ENCODE results near the gene GCNT4.
"Not testable (repeated sequence)": the region's sequence is repeated elsewhere in the genome, so short reads cannot be mapped to it uniquely, and the experiment has no call there.

Gene GCNT4, protein sequence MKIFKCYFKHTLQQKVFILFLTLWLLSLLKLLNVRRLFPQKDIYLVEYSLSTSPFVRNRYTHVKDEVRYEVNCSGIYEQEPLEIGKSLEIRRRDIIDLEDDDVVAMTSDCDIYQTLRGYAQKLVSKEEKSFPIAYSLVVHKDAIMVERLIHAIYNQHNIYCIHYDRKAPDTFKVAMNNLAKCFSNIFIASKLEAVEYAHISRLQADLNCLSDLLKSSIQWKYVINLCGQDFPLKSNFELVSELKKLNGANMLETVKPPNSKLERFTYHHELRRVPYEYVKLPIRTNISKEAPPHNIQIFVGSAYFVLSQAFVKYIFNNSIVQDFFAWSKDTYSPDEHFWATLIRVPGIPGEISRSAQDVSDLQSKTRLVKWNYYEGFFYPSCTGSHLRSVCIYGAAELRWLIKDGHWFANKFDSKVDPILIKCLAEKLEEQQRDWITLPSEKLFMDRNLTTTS

DNA sequence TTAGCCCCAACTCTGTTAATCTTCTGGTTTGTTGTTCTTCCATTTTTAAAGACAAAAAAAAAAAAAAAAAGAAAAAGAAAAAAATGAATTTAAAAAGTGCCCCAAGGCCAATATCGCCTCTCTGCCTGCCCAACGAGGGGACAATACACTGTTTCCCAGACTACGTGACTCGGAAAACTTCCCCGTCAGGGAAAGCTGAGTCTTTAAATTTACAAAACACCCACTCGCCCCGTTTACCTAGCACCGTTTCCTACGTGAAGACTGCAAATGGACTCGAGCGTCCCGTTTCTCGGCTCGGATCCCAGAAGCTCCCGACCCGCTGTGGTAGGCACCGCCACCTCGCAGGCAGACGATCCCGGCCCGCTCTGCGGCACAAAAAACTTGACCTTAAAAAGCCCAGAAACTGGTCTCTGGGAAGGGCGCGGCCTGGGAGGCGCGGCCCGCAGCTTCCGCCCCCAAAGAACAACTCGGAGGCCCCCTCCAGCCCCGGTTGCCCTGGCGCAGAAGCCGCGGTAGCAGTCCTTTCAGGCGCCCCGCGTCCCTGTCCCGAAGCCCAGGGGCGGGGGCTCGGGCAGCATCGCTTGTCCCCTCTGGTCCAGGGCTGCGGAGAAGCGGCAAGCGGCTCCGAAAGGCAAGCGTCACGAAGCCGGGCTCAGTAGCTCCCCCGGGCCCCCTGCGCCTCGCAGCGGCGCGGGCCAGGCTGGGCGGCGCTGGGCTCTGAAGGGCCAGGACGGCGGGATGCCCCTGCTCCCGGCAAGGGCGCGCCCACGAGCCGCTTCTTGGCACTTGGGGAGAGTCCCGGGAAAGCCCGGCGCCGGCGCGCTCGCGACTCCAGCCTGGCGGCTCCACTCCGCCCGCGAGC, at the start of gene GCNT4:
TSS of gene GCNT4 (minus strand) at position 367 of the 862 bp plus-strand sequence. CDS start 22,521 bp downstream, outside the sequence.
- DNase-seq: no peak

GRCh38 chr5:75095956-75096355, 43.6 kb upstream of the GCNT4 start:
- DNase-seq: not testable (repeated sequence)

DNA sequence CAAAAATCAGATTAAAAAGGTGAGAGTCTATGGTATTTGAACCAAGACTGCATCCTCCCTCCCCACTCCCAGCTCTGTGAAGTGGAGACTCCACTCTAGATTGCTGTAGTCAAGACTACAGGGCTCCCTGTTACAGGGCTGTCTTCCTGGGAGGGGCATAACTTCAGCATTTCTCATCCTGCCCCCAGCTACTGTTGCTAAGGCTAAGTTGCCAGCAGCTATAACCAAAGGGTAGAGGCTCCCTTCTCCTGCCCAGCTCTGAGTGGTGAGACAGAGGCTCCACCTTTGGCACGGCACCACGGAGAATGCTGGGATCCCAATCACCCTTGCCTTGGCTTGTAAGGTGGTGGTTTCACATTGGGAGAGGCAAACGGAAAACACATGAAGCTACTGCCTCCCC, 39.2 kb upstream of the GCNT4 start:
- DNase-seq: no peak

GRCh38 chr5:75089662-75090061, 37.3 kb upstream of the GCNT4 start:
- DNase-seq: no peak

- no peak for DNase-seq
These were observed 36.8 kb upstream of the GCNT4 start for GRCh38 chr5:75089137-75089536.

DNA sequence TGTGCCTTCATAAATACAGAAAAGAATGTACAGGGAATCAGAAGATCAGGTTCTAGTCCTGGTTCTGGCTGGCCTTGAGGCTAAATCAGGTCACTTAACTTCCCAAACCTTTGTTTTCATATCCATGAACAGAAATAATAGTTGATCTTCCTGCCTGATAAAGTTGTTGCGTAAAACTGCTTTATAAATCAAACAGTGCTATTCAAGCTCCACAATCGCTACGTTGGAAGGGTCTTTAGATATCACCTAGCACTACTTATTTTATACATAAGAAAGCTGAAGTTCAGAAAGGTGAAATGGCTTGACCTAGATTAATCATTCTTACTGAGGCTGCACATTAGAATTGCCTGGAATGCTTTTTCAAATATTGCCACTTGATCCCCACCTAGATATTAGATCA, 36.3 kb upstream of the GCNT4 start:
- no peak for DNase-seq

- no peak for DNase-seq
These were observed 29.2 kb upstream of the GCNT4 start for GRCh38 chr5:75081510-75081909.

- not testable (repeated sequence) for DNase-seq
These were observed 27.0 kb upstream of the GCNT4 start for GRCh38 chr5:75079346-75079745.

DNA sequence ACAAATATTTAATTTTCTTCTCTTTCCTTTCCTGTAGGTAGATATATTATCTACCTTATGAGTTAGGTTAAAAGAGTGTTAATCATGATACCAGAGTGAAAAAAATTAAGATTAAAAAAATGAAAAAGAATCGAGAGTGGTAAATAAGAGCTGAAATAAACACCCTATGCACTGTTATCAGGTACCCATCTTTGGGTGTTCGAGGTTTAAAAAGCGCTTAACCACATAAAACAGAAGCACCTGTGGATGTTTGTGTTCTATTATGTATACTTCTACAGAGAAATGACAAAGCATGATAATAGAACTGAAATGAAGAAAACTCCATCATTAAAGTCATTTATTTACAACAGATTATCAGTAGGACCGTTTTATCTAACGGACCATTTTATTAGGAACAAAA, 25.7 kb upstream of the GCNT4 start:
- DNase-seq: no peak

DNA sequence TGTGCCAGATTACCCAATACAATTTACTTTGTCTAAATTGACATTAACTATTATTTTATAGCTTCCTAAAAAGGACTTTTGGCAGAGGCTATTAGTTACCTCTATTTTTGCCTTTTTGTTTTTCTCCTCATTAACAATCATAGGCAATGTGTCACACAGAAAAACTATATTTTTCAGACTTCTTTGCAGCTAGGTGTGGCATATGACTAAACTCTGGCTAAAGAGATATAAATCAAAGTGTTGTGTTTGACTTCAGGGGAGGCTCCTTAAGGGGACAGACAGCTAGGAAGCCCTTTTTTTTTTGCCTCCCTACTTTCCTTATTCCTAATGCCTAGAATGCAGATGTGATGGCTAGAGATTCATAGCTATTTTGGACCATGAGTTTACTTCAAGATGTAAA, 19.7 kb upstream of the GCNT4 start:
- no peak for DNase-seq

DNA sequence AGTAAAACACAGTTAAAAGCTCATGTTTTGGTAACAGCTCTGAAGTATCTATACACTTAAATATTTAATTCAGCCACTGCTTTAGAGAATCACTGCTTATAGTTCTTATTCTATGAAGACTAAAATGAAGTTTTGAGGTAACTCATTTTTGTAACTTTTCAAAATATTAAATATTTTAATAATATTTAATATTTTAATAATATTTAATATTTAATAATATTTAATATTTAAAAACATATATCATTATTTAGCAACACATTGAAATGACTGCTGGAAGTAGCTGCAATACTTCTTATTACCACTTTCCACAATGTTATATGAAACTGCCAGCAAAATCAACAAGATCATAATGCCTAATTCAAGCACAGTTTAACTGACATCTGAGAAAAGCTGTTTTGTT, 18.7 kb upstream of the GCNT4 start:
- no peak for DNase-seq

DNA sequence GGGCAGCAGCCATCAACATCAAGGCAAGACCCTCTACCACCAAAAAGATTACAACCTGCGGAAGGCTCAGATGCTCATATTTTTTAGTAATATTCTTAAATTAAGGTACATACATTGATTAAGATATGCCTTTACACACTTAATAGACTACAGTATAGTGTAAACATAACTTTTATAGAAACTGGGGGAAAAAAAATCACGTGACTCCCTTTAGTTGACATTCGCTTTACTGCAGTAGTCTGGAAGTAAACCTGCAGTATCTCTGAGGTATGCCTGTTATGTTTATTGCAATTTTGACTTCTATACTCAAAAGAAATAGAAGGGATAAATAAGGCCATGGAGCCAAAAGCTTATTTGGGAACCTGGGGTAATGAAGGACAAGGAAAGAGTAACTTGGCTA, 15.1 kb upstream of the GCNT4 start:
- no peak for DNase-seq

DNA sequence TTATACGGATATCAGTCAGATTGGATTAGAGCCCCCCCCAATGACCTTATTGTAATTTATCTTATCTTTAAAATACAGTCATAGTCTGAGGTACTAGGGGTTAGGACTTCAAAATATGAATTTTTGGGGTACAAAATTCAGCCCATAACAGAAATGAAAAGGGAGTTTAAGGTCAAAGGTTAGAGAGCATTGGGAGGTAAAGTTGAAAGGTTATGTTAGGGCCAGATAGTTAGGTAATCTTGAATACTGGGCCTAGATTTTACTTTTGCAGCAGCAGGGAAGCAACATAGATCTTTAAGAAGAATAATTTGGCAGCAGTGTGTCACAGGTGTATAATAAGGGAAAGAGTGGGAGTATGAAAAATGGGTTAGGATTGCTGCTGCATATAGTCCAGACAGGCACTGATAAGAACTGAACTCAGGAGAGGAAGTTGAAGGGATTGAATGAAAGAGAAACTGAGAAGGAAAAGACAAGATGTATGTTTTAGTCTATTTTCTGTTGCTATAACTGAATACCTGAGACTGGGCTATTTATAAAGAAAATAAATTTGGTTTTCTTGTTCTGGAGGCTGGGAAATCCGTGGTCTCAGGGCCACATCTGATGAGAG, 10.7 kb upstream of the GCNT4 start:
- no peak for DNase-seq

GRCh38 chr5:75059912-75060545, 7.7 kb upstream of the GCNT4 start:
- no peak for DNase-seq

GRCh38 chr5:75058986-75059535, 6.7 kb upstream of the GCNT4 start:
- no peak for DNase-seq

- no peak for DNase-seq
These were observed 5.2 kb upstream of the GCNT4 start for GRCh38 chr5:75057561-75057960.

DNA sequence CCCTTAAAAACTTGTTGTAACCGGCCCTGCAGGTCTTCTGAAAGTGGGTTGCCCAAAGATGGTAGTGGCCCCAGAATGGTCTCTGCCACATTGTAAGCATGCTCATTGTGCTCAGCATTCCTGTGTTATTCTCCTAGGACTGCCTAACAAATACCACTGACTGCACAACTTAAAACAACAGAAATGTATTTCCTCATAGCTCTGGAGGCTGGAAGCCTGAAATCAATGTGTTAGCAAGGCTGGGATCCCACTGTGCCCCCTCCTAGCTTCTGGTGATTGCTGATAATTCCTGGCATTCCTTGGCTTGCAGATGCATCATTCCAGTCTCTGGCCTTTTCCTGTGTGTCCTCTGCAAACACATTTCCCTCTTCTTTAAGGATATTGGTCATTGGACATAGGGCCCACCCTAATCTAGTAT, 3.4 kb upstream of the GCNT4 start:
- no peak for DNase-seq

DNA sequence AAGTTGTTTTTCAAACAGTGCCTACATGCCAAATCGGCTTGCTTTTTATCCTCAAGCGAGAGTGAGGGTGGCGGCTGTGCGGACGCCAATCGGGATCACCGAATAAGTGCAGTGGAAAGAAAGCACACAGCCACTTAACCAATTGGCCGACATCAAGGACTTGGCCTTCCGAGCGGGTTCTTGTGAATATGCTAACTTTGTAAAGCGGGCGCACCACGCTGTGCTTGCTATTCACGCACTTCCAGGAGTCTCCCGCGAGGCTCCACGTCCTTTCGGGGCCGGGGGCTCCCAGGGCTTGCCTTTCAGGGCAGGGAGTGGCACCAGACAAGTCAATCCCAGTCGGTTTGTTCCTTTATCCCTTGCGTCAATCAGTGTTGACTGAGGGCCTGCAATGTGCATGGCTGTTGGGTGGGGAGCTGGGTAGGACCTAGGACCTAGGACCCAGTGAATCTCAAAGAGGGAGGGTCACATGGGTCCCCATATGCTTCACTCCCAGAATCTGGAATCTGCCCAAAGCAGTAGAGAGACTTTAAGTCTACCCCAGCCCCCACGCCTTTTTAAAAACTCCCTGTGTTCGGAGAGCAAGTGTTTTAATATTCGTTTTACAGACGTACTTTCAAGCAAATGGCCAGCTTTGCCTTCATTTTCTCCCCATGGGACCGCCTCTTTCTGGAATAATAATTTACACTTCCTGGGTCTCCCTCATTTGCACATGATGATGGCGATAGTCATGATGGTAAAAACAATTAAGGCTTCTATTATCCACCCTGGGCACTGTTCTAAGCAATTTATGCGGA, 2.0 kb upstream of the GCNT4 start:
- DNase-seq: no peak

GRCh38 chr5:75053304-75054133, 1.2 kb upstream of the GCNT4 start:
- peak; percentile 34 for DNase-seq

- no peak for DNase-seq
These were observed 621 bp upstream of the GCNT4 start for GRCh38 chr5:75053054-75053303.

DNA sequence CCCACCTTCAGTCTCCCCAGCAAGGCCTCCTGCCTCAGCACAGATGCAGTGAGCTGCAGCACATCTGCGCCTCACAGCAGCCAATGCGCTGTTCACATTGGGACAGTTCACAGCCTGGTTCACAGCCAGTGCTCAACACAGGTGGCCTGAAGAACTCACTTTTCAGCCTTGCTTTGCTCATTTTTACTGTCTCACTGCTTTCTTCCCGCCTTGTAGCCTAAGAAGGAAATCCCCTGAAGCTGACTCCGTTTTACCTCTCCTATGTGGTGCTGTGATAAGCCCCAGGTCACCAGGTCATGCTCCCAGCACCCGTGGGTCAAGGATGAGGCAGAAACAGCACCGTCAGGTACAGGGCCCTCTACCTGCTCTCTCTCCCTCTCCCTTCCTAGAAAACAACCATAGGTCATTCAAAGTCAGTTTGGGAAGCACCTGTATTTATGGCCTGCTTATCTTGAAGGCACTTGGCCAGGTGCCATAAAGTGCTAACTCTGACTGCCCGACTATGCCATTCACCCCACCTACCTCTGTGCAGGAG, 1.1 kb downstream of the GCNT4 start:
- no peak for DNase-seq
